Neural cell (in vitro differentiated cells): Measurements from ENCODE around the gene CSF2. TPM values are rescaled to one million over a fixed set of nuclear protein-coding genes. Genes with fewer than 3 reads are reported as not detected.

Experiments used
- H2AFZ ChIP-seq: fragments of 200-600, 300-800 bp; sonication (generic), shearing (Covaris generic); 2 replicates; pipeline ENCODE4 v1.6.0; 2014; ENCODE audit warnings: low read depth, mild to moderate bottlenecking, antibody characterized with exemption, low read length, moderate library complexity
- H3F3A ChIP-seq: fragments of 200-600 bp; shearing (Covaris generic); 2 replicates; pipeline ENCODE4 v1.6.1; 2016; ENCODE audit warnings: mild to moderate bottlenecking, moderate library complexity, mixed read lengths, antibody characterized with exemption, low read length; ENCODE audit not compliant: insufficient read depth, poor library complexity, severe bottlenecking
- H3K27ac ChIP-seq: fragments of 200-600, 300-800 bp; sonication (generic), shearing (Covaris generic); 2 replicates; pipeline ENCODE4 v1.5.1; 2014; ENCODE audit warnings: mild to moderate bottlenecking, low read length, moderate library complexity
- H3K27me3 ChIP-seq: fragments of 300-800, 200-600 bp; sonication (generic), shearing (Covaris generic); 2 replicates; pipeline ENCODE4 v1.6.0; 2014; ENCODE audit warnings: mild to moderate bottlenecking, low read depth, low read length, moderate library complexity; ENCODE audit not compliant: insufficient read depth
- H3K36me3 ChIP-seq: fragments of 300-800, 200-600 bp; sonication (generic), shearing (Covaris generic); 2 replicates; pipeline ENCODE4 v1.5.1; 2014; ENCODE audit warnings: mild to moderate bottlenecking, antibody characterized with exemption, low read length, moderate library complexity; ENCODE audit not compliant: insufficient read depth
- H3K4me2 ChIP-seq: fragments of 300-800, 200-600 bp; sonication (generic), shearing (Covaris generic); 2 replicates; pipeline ENCODE4 v1.6.0; 2014; ENCODE audit warnings: mild to moderate bottlenecking, low read length
- H3K4me3 ChIP-seq: fragments of 300-800, 200-600 bp; sonication (generic), shearing (Covaris generic); 2 replicates; pipeline ENCODE4 v1.5.1; 2014; ENCODE audit warnings: mild to moderate bottlenecking, low read length, moderate library complexity
- H3K79me2 ChIP-seq: fragments of 200-600 bp; shearing (Covaris generic); replicated peaks from 2 replicates; pipeline ENCODE4 v1.6.0; 2014; ENCODE audit warnings: mild to moderate bottlenecking, low read length, moderate library complexity; ENCODE audit not compliant: insufficient read depth
- H3K9ac ChIP-seq: fragments of 300-800, 200-600 bp; sonication (generic), shearing (Covaris generic); 2 replicates; pipeline ENCODE4 v1.6.1; 2016; ENCODE audit warnings: mild to moderate bottlenecking, low read length, mixed read lengths
- H3K9me2 ChIP-seq: fragments of 200-600 bp; shearing (Covaris generic); 2 replicates; pipeline ENCODE4 v1.6.1; 2016; ENCODE audit warnings: mild to moderate bottlenecking, low read length, mixed read lengths; ENCODE audit not compliant: insufficient read depth
- H3K9me3 ChIP-seq: fragments of 200-600, 300-800 bp; sonication (generic), shearing (Covaris generic); 2 replicates; pipeline ENCODE4 v1.6.1; 2016; ENCODE audit warnings: mild to moderate bottlenecking, mixed run types, low read length, moderate library complexity, mixed read lengths
- H4K20me1 ChIP-seq: fragments of 200-600 bp; shearing (Covaris generic); 2 replicates; pipeline ENCODE4 v1.6.1; 2016; ENCODE audit warnings: mild to moderate bottlenecking, mixed run types; ENCODE audit not compliant: insufficient read depth
- CTCF ChIP-seq: fragments of 450-650 bp; IDR thresholded peaks from 2 replicates; pipeline ENCODE4 v1.5.1; 2014; ENCODE audit warnings: antibody characterized with exemption, mild to moderate bottlenecking, moderate library complexity; ENCODE audit not compliant: poor library complexity, severe bottlenecking
- EP300 ChIP-seq: fragments of 450-650 bp; conservative IDR thresholded peaks from 2 replicates; pipeline ENCODE4 v1.6.1; 2014; ENCODE audit warnings: antibody characterized with exemption, mild to moderate bottlenecking, moderate library complexity; ENCODE audit not compliant: poor library complexity, severe bottlenecking
- EZH2 ChIP-seq: fragments of 200-600, 300-800 bp; shearing (Covaris generic), sonication (generic); IDR thresholded peaks from 2 replicates; pipeline ENCODE4 v1.6.1; 2014; ENCODE audit warnings: antibody characterized with exemption, low read length, borderline replicate concordance, mild to moderate bottlenecking; ENCODE audit not compliant: insufficient read depth, poor library complexity, severe bottlenecking
- MXI1 ChIP-seq: fragments of 450-650 bp; conservative IDR thresholded peaks from 2 replicates; pipeline ENCODE4 v1.6.1; 2014; ENCODE audit warnings: antibody characterized with exemption, mild to moderate bottlenecking; ENCODE audit not compliant: poor library complexity, severe bottlenecking
- POLR2AphosphoS5 ChIP-seq: IDR thresholded peaks from 2 replicates; pipeline ENCODE4 v1.6.1; 2012
- RAD21 ChIP-seq: fragments of 450-650 bp; conservative IDR thresholded peaks from 2 replicates; pipeline ENCODE4 v1.6.1; 2014; ENCODE audit warnings: antibody characterized with exemption, mild to moderate bottlenecking, moderate library complexity
- REST ChIP-seq: IDR thresholded peaks from 2 replicates; pipeline ENCODE4 v1.6.1; 2012; ENCODE audit warnings: borderline replicate concordance
- SMC3 ChIP-seq: fragments of 450-650 bp; conservative IDR thresholded peaks from 2 replicates; pipeline ENCODE4 v1.6.1; 2014; ENCODE audit warnings: antibody characterized with exemption, mild to moderate bottlenecking, moderate library complexity; ENCODE audit not compliant: poor library complexity
- TAF1 ChIP-seq: IDR thresholded peaks from 2 replicates; pipeline ENCODE4 v1.6.1; 2012; ENCODE audit warnings: low read depth
- polyA plus RNA-seq: library from polyadenylated mRNA; depleted of rRNA; stranded (reverse); fragments of >200 nt; gene quantifications from 2 replicates; pipeline ENCODE4 v1.2.3, GENCODE V29; 2014

CSF2 gene
- polyA plus RNA-seq, 1 donor from 2014 or later, result not detected

DNA sequence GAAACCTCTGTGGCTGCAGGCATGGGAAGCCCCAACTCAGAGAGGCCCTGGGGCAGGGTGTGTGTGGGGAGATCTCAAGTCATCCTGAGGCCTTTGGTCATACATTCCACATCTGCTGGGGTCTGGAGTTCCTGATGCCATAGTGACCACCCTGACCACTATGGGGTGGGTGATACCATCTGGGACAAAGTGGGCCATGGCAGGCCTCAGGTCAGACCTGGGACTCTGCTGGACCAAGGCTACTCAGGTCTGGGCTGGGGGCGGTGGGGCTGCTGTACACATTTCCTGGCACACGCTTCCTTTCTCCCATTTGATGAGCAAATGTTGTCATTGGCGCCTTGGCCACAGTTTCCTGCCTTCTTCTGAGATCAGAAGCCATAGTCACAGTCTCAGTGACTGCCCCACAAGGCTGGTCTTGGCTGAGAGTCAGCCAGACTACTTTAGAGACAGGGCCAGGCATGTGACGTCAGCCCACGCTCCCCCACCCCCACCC lies 47.0 kb upstream of the CSF2 start:
- Histone ChIP-seq H3K9me2 (no peaks in the 10 kb centered on the region), H3K36me3 (no peaks in the 10 kb centered on the region), H2AFZ (no peak overlapping the region), H3K27me3 (no peaks in the 10 kb centered on the region), H3K9ac (no peak overlapping the region), H3K4me3 (no peak overlapping the region), H3K79me2 (no peaks in the 10 kb centered on the region), H3K27ac (no peak overlapping the region), H3F3A (no peaks in the 10 kb centered on the region), H3K4me2 (no peak overlapping the region), H3K9me3 (no peaks in the 10 kb centered on the region), H4K20me1 (no peaks in the 10 kb centered on the region)
- TF ChIP-seq EP300 (no peak), CTCF (no peak), EZH2 (no peak), REST (no peak), TAF1 (no peak), POLR2AphosphoS5 (no peak), RAD21 (no peak), MXI1 (no peak), SMC3 (no peak)

- Histone ChIP-seq H3F3A (no peaks in the 10 kb centered on the region), H3K9ac (no peak overlapping the region), H3K79me2 (no peaks in the 10 kb centered on the region), H3K27ac (no peak overlapping the region), H3K9me2 (no peaks in the 10 kb centered on the region), H4K20me1 (no peaks in the 10 kb centered on the region), H3K4me2 (no peak overlapping the region), H2AFZ (no peak overlapping the region), H3K36me3 (no peaks in the 10 kb centered on the region), H3K4me3 (no peak overlapping the region), H3K27me3 (no peaks in the 10 kb centered on the region), H3K9me3 (no peaks in the 10 kb centered on the region)
- TF ChIP-seq CTCF (no peak), TAF1 (no peak), POLR2AphosphoS5 (no peak), MXI1 (no peak), REST (no peak), RAD21 (no peak), EP300 (no peak), SMC3 (no peak), EZH2 (no peak)
Measured at GRCh38 chr5:132027027-132027426, 46.6 kb upstream of the CSF2 start.
